GM12801 (cell line): ENCODE results near the gene IFT52.

Source experiments
- TF ChIP-seq, protein P1 (sequence below): IDR thresholded peaks from one replicate; pipeline ENCODE4 v1.5.1; 2011; ENCODE audit warnings: control low read depth; ENCODE audit not compliant: insufficient read length; ENCODE audit errors: extremely low read depth

Gene IFT52

DNA sequence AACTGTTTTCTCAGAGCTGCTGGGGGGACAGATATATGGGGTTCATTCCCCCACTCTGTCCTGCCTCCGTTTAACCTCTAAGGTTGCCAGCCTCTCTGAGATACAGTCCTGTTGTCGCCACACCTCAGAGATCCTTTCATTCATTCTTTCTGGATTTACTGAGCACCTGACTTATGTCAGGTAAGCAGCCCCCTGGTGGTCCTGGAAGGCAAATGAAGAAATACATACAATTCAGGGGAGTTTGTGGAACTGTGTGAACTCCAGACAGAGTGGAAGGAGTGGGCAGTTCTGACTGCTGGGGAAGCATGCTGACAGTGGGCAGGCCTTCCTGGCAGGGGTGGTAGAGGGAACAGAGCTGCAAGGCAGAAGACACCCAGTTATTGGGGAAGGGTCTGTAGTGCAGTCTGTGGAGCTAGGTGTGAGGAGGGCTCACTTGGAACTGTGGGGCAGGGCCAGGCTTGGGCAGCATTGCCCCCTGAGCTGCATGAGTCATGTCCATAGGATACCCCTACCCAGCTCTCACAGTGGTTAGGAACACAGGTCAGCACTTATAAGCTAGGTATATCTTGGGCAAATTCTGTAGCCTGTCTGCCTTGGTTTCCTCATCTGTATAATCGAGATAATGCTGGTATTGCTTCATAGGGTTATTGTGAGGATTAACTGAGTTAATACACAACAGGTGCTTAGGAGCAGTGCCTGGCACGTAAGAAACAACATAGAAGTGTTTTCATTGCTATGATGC is 44.7 kb upstream of the IFT52 start:
- TF ChIP-seq, protein P1, sequence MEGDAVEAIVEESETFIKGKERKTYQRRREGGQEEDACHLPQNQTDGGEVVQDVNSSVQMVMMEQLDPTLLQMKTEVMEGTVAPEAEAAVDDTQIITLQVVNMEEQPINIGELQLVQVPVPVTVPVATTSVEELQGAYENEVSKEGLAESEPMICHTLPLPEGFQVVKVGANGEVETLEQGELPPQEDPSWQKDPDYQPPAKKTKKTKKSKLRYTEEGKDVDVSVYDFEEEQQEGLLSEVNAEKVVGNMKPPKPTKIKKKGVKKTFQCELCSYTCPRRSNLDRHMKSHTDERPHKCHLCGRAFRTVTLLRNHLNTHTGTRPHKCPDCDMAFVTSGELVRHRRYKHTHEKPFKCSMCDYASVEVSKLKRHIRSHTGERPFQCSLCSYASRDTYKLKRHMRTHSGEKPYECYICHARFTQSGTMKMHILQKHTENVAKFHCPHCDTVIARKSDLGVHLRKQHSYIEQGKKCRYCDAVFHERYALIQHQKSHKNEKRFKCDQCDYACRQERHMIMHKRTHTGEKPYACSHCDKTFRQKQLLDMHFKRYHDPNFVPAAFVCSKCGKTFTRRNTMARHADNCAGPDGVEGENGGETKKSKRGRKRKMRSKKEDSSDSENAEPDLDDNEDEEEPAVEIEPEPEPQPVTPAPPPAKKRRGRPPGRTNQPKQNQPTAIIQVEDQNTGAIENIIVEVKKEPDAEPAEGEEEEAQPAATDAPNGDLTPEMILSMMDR, result no peak

DNA sequence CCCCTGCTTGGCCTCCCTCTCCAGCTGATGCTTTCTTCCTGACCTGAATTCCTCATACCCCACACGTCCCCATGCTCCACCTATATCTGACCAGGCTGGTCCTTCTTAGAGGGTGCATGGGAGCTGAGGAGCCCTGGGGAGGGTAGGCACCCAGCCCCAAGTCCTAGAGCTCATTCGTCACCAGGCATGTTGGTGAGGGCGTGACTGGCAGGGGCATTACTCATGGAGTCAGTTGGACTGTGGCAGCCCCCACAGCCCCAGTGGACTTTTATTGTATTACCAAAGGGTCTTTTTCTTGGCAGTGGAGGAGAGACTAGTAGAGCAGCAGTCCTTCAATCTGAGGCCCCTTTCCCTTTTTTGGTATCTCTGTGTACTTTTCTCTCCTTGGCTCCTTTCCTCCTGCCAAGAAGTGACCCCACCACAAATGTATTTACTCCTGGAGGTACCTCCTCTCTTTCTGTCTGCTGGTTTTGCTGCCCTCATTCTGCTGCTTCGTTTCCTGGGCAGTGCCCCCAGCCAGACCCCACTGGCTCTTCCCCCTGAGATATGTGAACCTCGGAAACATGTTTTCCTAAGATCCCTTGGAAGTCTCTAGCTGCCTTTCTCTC is 42.4 kb upstream of the IFT52 start:
- TF ChIP-seq, protein P1, result no peak

DNA sequence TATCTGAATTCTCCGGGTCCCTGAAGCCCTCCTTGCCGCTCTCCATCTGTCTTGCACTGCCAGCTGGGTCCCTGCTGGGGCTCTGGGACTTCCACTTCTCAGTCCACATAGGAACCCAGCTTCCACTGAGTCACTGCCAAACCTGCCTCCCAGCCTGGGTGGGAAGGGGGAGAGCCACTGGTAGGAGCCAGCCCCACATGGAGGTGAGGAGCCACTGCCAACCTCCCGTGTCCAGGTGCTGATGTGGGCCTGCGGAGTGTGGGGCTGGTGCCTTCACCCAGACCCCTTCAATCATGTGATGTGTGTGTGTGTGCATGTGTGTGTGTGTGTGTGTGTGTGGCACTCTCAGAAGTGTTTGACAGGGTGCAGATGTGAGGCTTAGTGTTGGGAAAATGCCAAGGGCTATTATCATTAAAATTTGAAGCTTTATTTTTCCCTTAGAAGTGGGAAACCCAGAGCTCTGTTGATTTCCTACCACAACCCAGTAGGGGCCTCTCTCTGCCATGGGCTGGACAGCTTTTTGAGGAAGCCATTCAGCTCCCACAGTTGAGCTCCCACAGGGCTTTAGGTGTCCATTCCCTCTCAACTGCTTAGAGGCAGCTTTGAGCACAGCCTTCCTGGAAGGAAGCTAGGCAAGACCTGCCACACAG is 41.2 kb upstream of the IFT52 start:
- TF ChIP-seq, protein P1, result no peak

DNA sequence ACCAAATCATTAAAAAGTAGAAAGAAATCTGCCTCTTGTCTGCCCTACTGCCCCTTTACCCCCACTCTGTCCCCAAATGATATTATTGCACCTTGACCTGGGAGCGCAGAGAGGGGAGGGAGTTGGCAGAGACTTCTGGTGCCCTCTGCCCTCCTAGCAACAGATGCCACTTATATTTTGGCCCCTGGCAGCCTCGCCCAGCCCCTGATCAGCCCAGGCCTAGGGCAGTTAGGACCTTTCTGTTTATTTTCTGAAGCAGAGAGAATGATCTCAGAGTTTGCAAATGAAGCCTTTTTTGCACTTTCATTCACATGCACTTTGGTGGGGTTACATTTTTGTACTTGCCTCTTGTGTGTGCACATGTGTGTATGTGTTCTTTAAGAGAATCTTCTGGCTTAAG is 40.3 kb upstream of the IFT52 start:
- TF ChIP-seq, protein P1, result no peak

DNA sequence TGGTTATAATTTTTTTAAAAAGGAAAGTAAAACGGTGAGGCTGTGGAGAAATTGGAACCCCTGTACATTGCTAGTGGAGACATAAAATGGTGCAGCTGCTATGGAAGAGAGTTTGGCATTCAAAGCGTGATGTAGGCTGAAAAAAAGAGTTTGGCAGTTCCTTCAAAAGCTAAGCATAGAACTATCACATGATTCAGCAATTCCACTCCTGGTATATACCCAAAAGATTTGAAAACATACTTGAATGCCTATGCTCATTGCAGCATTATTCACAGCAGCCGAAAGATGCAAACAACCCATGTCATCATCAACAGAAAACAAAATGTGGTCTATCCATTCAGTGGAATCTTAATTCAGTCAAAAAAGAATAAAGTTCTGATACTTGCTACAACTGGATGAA is 36.4 kb upstream of the IFT52 start:
- TF ChIP-seq, protein P1, result no peak

DNA sequence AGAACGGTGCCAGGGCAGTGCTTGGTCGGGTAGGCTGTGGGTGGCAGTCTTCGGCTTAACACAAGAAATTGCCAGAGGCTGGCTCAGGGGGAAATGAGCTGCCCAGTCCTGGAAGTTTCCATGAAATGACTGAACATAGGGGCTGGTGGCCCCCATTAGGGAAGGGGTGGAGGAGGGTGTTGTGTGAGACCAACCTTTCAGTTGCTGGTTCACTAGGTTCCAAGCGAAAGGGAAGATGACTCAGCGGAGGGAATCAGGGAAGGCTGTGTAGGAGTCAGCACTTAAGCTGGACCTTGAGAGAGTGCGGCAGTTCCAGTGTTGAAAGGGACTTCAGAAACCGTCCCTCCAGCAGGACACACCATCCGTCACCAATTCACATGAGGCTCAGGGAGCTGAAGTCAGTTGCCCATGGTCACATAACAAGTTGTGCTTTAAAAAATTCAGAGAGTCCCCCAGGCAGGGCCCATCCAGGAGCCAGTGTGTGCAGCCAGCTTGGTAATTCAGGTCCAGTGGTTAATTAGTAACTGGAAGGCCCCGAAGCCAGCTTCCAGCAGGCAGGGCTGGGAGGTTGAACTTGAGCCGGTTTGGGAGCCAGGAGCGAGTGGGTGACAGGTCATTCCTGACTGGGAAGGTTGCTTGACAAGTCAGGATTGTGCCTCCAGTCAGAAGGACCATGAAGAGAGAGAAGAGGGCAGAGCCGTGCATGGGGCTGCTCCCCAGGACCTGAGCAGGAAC is 32.2 kb upstream of the IFT52 start, which contains the start of gene SGK2:
TSS of gene SGK2 (plus strand) at position 616 of the 735 bp plus-strand sequence. CDS start 7,469 bp downstream, outside the sequence.
- TF ChIP-seq, protein P1, result no peak
